AG04449 (cell line): Measurements from ENCODE around the gene MAPKAPK2.
A peak's percentile ranks its signal among the peaks of the same experiment; 100 is the strongest.

Source experiments
- CTCF ChIA-PET: fragments of 350-600 bp; formaldehyde crosslinking; extraction: SDS; loops from one replicate; lab custom pipeline; 2021; ENCODE audit warnings: antibody characterized with exemption; lab: Yijun Ruan, JAX
- POLR2A ChIA-PET: fragments of 400-600, 350-600 bp; formaldehyde crosslinking; extraction: SDS; loops from one replicate; lab custom pipeline; 2020; ENCODE audit warnings: antibody characterized with exemption, inconsistent platforms; lab: Yijun Ruan, JAX
- DNase-seq: peaks from one replicate; pipeline ENCODE4 v3.0.0-alpha.2; 2010; ENCODE audit warnings: low read depth, low spot score
- H3K4me3 ChIP-seq: 2 replicates; pipeline ENCODE4 v1.5.1; 2011; ENCODE audit warnings: low read depth, mild to moderate bottlenecking, control low read depth, low read length
- CTCF ChIP-seq: IDR thresholded peaks from one replicate; pipeline ENCODE4 v1.5.1; 2011; ENCODE audit warnings: mild to moderate bottlenecking, moderate library complexity, low read length, control low read depth, inconsistent platforms; ENCODE audit not compliant: insufficient read depth; ENCODE audit errors: missing control alignments

The MAPKAPK2 gene

GRCh38 chr1:206662396-206663092 is 22.2 kb upstream of the MAPKAPK2 start:
- no peak overlapping the region for H3K4me3 ChIP-seq
- no peak for TF ChIP-seq CTCF
- ChIA-PET CTCF (interaction anchor here (1.0 to 42.9 kb wide), 35 partner anchors 0 to 320 kb away, joined by 3 to 1486 read pairs (median 17); partner anchors contain the start of genes DYRK3, EIF2D, MAPKAPK2 and RASSF5), POLR2A (interaction anchor here (2.0 kb wide), 1 partner anchor 27 kb away, joined by 16 read pairs; the partner anchor contains the start of gene DYRK3)
- no peak for DNase-seq

- ChIA-PET POLR2A (interaction anchor here (2.0 kb wide), 1 partner anchor 28 kb away, joined by 16 read pairs; the partner anchor contains the start of gene DYRK3), CTCF (interaction anchor here (0.6 to 42.9 kb wide), 52 partner anchors 1 to 838 kb away, joined by 3 to 1486 read pairs (median 7); partner anchors contain the start of genes DYRK3, EIF2D, MAPKAPK2 and RASSF5)
- DNase-seq: no peak
- no peak overlapping the region for H3K4me3 ChIP-seq
- no peak for TF ChIP-seq CTCF
Observed at GRCh38 chr1:206663362-206663761, 21.3 kb upstream of the MAPKAPK2 start.

GRCh38 chr1:206663832-206664652 is 20.7 kb upstream of the MAPKAPK2 start:
- H3K4me3 ChIP-seq: no peak overlapping the region; the same call in 1 of the 2 replicates
- ChIA-PET POLR2A (interaction anchor here (2.0 kb wide), 1 partner anchor 29 kb away, joined by 16 read pairs; the partner anchor contains the start of gene DYRK3), CTCF (interaction anchor here (0.6 to 42.9 kb wide), 65 partner anchors 2 to 837 kb away, joined by 3 to 1486 read pairs (median 5); partner anchors contain the start of genes DYRK3, EIF2D, IL19 and MAPKAPK2)
- no peak for DNase-seq
- peak; percentile 66 for TF ChIP-seq CTCF

GRCh38 chr1:206664740-206665139 is 20.0 kb upstream of the MAPKAPK2 start:
- no peak for DNase-seq
- CTCF ChIA-PET: interaction anchor here (0.8 to 42.9 kb wide), 46 partner anchors 2 to 837 kb away, joined by 3 to 1486 read pairs (median 8); partner anchors contain the start of genes DYRK3, EIF2D, IL19 and MAPKAPK2
- TF ChIP-seq CTCF: no peak
- no peak overlapping the region for H3K4me3 ChIP-seq
- POLR2A ChIA-PET: interaction anchor here (2.0 kb wide), 1 partner anchor 29 kb away, joined by 16 read pairs; the partner anchor contains the start of gene DYRK3

DNA sequence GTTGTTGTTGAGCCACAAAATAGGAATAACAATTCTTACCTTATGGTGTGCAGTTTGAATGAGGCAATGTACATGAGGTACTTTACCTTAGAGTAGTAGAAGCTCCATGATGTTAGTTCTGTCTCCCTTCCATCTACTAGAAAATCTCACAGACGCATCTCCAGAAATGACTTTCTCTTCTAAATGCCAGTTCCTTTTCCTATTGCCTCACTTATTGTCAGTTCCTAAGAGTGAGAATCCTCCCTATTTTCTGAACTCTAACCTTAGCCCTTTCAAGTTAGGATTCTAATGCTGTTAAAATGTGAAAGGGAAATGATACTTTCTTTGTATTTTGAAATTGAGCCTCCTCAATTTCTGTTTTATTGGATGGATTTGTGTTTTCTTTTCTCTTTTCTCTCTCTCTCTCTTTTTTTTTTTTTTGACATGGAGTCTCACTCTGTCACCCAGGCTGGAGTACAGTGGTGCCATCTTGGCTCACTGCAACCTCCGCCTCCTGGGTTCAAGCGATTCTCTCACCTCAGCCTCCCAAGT is 18.6 kb upstream of the MAPKAPK2 start:
- DNase-seq: no peak
- no peak overlapping the region for H3K4me3 ChIP-seq
- ChIA-PET POLR2A (no interaction called here), CTCF (interaction anchor here (1.0 to 42.9 kb wide), 16 partner anchors 4 to 317 kb away, joined by 3 to 1486 read pairs (median 24); partner anchors contain the start of genes DYRK3 and EIF2D)
- no peak for TF ChIP-seq CTCF
